ENCODE results near the gene LRRIQ4. TPM values are rescaled to one million over a fixed set of nuclear protein-coding genes. Genes with fewer than 3 reads are reported as not detected.

Gene LRRIQ4
- total RNA-seq, 1 donor from 2014 or later = 0.16 TPM

GRCh38 chr3:169780742-169781141, 31.9 kb upstream of the LRRIQ4 start:
- H3K36me3 Mint-ChIP-seq (ENCODE audit: low read depth) = peaks cover 69% of the 10 kb centered on the region
- H3K9me3 Mint-ChIP-seq = no peaks in the 10 kb centered on the region
- peak overlapping the region; percentile 28 for H3K4me3 Mint-ChIP-seq (ENCODE audit: low read depth)
- H3K4me1 Mint-ChIP-seq (ENCODE audit: low read depth) = peaks cover 39% of the 10 kb centered on the region
- DNase-seq (ENCODE audit: low spot score) = no peak
- intact Hi-C loops (cut with micrococcal nuclease) = no loop called here
- H3K27ac Mint-ChIP-seq = peak overlapping the region; percentile 48
- H3K27me3 Mint-ChIP-seq (ENCODE audit: low read depth) = no peaks in the 10 kb centered on the region

- Mint-ChIP-seq H3K4me1 (ENCODE audit: low read depth) (peaks cover 38% of the 10 kb centered on the region), H3K27ac (peak overlapping the region; percentile 48), H3K9me3 (no peaks in the 10 kb centered on the region), H3K27me3 (ENCODE audit: low read depth) (no peaks in the 10 kb centered on the region), H3K36me3 (ENCODE audit: low read depth) (peaks cover 69% of the 10 kb centered on the region), H3K4me3 (ENCODE audit: low read depth) (peak overlapping the region; percentile 28)
- intact Hi-C loops (cut with micrococcal nuclease) = no loop called here
- DNase-seq (ENCODE audit: low spot score) = no peak
Observed at GRCh38 chr3:169781209-169781855, 31.3 kb upstream of the LRRIQ4 start.

GRCh38 chr3:169787120-169787519, 25.6 kb upstream of the LRRIQ4 start:
- peaks cover 64% of the 10 kb centered on the region for H3K36me3 Mint-ChIP-seq (ENCODE audit: low read depth)
- no peak overlapping the region for H3K27ac Mint-ChIP-seq
- no peak overlapping the region for H3K4me3 Mint-ChIP-seq (ENCODE audit: low read depth)
- peaks cover 19% of the 10 kb centered on the region for H3K4me1 Mint-ChIP-seq (ENCODE audit: low read depth)
- DNase-seq (ENCODE audit: low spot score) = no peak
- no peaks in the 10 kb centered on the region for H3K9me3 Mint-ChIP-seq
- H3K27me3 Mint-ChIP-seq (ENCODE audit: low read depth) = no peaks in the 10 kb centered on the region
- intact Hi-C loops (cut with micrococcal nuclease) = no loop called here

GRCh38 chr3:169787791-169788190, 24.9 kb upstream of the LRRIQ4 start:
- H3K9me3 Mint-ChIP-seq = no peaks in the 10 kb centered on the region
- intact Hi-C loops (cut with micrococcal nuclease) = no loop called here
- no peak overlapping the region for H3K27ac Mint-ChIP-seq
- H3K36me3 Mint-ChIP-seq (ENCODE audit: low read depth) = peaks cover 65% of the 10 kb centered on the region
- H3K4me1 Mint-ChIP-seq (ENCODE audit: low read depth) = peaks cover 16% of the 10 kb centered on the region
- DNase-seq (ENCODE audit: low spot score) = no peak
- no peak overlapping the region for H3K4me3 Mint-ChIP-seq (ENCODE audit: low read depth)
- no peaks in the 10 kb centered on the region for H3K27me3 Mint-ChIP-seq (ENCODE audit: low read depth)

- no peaks in the 10 kb centered on the region for H3K9me3 Mint-ChIP-seq
- H3K27ac Mint-ChIP-seq = no peak overlapping the region
- H3K27me3 Mint-ChIP-seq (ENCODE audit: low read depth) = no peaks in the 10 kb centered on the region
- H3K4me3 Mint-ChIP-seq (ENCODE audit: low read depth) = no peak overlapping the region
- intact Hi-C loops (cut with micrococcal nuclease) = no loop called here
- DNase-seq (ENCODE audit: low spot score) = no peak
- H3K36me3 Mint-ChIP-seq (ENCODE audit: low read depth) = peaks cover 62% of the 10 kb centered on the region
- H3K4me1 Mint-ChIP-seq (ENCODE audit: low read depth) = peaks cover 14% of the 10 kb centered on the region
Observed at GRCh38 chr3:169790219-169790618, 22.5 kb upstream of the LRRIQ4 start.

GRCh38 chr3:169790687-169791429, 21.8 kb upstream of the LRRIQ4 start:
- intact Hi-C loops (cut with micrococcal nuclease) = no loop called here
- Mint-ChIP-seq H3K4me1 (ENCODE audit: low read depth) (peaks cover 15% of the 10 kb centered on the region), H3K27ac (no peak overlapping the region), H3K4me3 (ENCODE audit: low read depth) (no peak overlapping the region), H3K9me3 (no peaks in the 10 kb centered on the region), H3K36me3 (ENCODE audit: low read depth) (peaks cover 56% of the 10 kb centered on the region), H3K27me3 (ENCODE audit: low read depth) (no peaks in the 10 kb centered on the region)
- no peak for DNase-seq (ENCODE audit: low spot score)

- peaks cover 18% of the 10 kb centered on the region for H3K4me1 Mint-ChIP-seq (ENCODE audit: low read depth)
- intact Hi-C loops (cut with micrococcal nuclease) = no loop called here
Observed at GRCh38 chr3:169792359-169792758, 20.3 kb upstream of the LRRIQ4 start.

GRCh38 chr3:169804681-169805080, 8.0 kb upstream of the LRRIQ4 start:
- Mint-ChIP-seq H3K27ac (no peak overlapping the region), H3K9me3 (no peaks in the 10 kb centered on the region), H3K36me3 (ENCODE audit: low read depth) (peaks cover 23% of the 10 kb centered on the region), H3K4me1 (ENCODE audit: low read depth) (peaks cover 13% of the 10 kb centered on the region), H3K4me3 (ENCODE audit: low read depth) (no peak overlapping the region), H3K27me3 (ENCODE audit: low read depth) (no peaks in the 10 kb centered on the region)
- intact Hi-C loops (cut with micrococcal nuclease) = no loop called here
- DNase-seq (ENCODE audit: low spot score) = no peak

More at GRCh38 chr3:169792359-169792758, 20.3 kb upstream of the LRRIQ4 start:
- H3K4me3 Mint-ChIP-seq (ENCODE audit: low read depth) = no peak overlapping the region
- no peak for DNase-seq (ENCODE audit: low spot score)
- H3K9me3 Mint-ChIP-seq = no peaks in the 10 kb centered on the region
- H3K27ac Mint-ChIP-seq = no peak overlapping the region
- no peaks in the 10 kb centered on the region for H3K27me3 Mint-ChIP-seq (ENCODE audit: low read depth)
- H3K36me3 Mint-ChIP-seq (ENCODE audit: low read depth) = peaks cover 48% of the 10 kb centered on the region

GRCh38 chr3:169809230-169809795, 3.4 kb upstream of the LRRIQ4 start:
- Mint-ChIP-seq H3K9me3 (peaks cover 1% of the 10 kb centered on the region), H3K36me3 (ENCODE audit: low read depth) (peaks cover 10% of the 10 kb centered on the region), H3K27ac (peak overlapping the region; percentile 40), H3K27me3 (ENCODE audit: low read depth) (no peaks in the 10 kb centered on the region), H3K4me3 (ENCODE audit: low read depth) (peak overlapping the region; percentile 10), H3K4me1 (ENCODE audit: low read depth) (peaks cover 36% of the 10 kb centered on the region)
- intact Hi-C loops (cut with micrococcal nuclease) = no loop called here
- no peak for DNase-seq (ENCODE audit: low spot score)

- peaks cover 24% of the 10 kb centered on the region for H3K9me3 Mint-ChIP-seq
- H3K27me3 Mint-ChIP-seq (ENCODE audit: low read depth) = peaks cover 8% of the 10 kb centered on the region
- peak overlapping the region; percentile 87 for H3K4me3 Mint-ChIP-seq (ENCODE audit: low read depth)
- intact Hi-C loops (cut with micrococcal nuclease) = loop anchor here (2.0 to 5.0 kb wide), 4 partner anchors 47 to 369 kb away; partner anchors contain the start of genes PHC3, SEC62 and TERC
- H3K36me3 Mint-ChIP-seq (ENCODE audit: low read depth) = peaks cover 14% of the 10 kb centered on the region
- DNase-seq (ENCODE audit: low spot score) = no peak
- peaks cover 37% of the 10 kb centered on the region for H3K4me1 Mint-ChIP-seq (ENCODE audit: low read depth)
- peak overlapping the region; percentile 80 for H3K27ac Mint-ChIP-seq
Observed at GRCh38 chr3:169811631-169812331, 889 bp upstream of the LRRIQ4 start.

- Mint-ChIP-seq H3K36me3 (ENCODE audit: low read depth) (peaks cover 13% of the 10 kb centered on the region), H3K4me1 (ENCODE audit: low read depth) (peaks cover 34% of the 10 kb centered on the region), H3K27ac (peak overlapping the region; percentile 95), H3K27me3 (ENCODE audit: low read depth) (peaks cover 21% of the 10 kb centered on the region), H3K9me3 (peaks cover 24% of the 10 kb centered on the region), H3K4me3 (ENCODE audit: low read depth) (peak overlapping the region; percentile 87)
- DNase-seq (ENCODE audit: low spot score) = no peak
- intact Hi-C loops (cut with micrococcal nuclease) = loop anchor here (1.0 to 5.0 kb wide), 5 partner anchors 40 to 368 kb away; partner anchors contain the start of genes MYNN, PHC3, SEC62 and TERC
Observed at GRCh38 chr3:169813278-169813677, 608 bp downstream of the LRRIQ4 start.

GRCh38 chr3:169813757-169814517, 1.3 kb downstream of the LRRIQ4 start:
- intact Hi-C loops (cut with micrococcal nuclease) = loop anchor here (1.0 to 5.0 kb wide), 5 partner anchors 41 to 367 kb away; partner anchors contain the start of genes MYNN, PHC3, SEC62 and TERC
- peaks cover 12% of the 10 kb centered on the region for H3K36me3 Mint-ChIP-seq (ENCODE audit: low read depth)
- peak overlapping the region; percentile 87 for H3K4me3 Mint-ChIP-seq (ENCODE audit: low read depth)
- H3K9me3 Mint-ChIP-seq = peaks cover 24% of the 10 kb centered on the region
- peaks cover 29% of the 10 kb centered on the region for H3K4me1 Mint-ChIP-seq (ENCODE audit: low read depth)
- peak; percentile 74 for DNase-seq (ENCODE audit: low spot score)
- peak overlapping the region; percentile 95 for H3K27ac Mint-ChIP-seq
- H3K27me3 Mint-ChIP-seq (ENCODE audit: low read depth) = peaks cover 22% of the 10 kb centered on the region
